ENCODE results near the gene KLF12. TPM values are rescaled to one million over a fixed set of nuclear protein-coding genes. Genes with fewer than 3 reads are reported as not detected.

Gene KLF12
- total RNA-seq, 1 donor = 43.4 TPM

GRCh38 chr13:74132776-74133656 lies 1.2 kb downstream of the KLF12 start:
- TF ChIP-seq CTCF (IDR thresholded peaks at IDR 0.05; ENCODE audit: extremely low read depth, low read depth, low read length) = no peak
- no peaks in the 10 kb centered on the region for H3K9me3 ChIP-seq (ENCODE audit: low read depth, low read length)
- H3K79me2 ChIP-seq (ENCODE audit: insufficient read depth, low read length) = peaks cover 57% of the 10 kb centered on the region
- peak overlapping the region; percentile 85 for H3K4me3 ChIP-seq (ENCODE audit: insufficient read depth, low read length)
- no peaks in the 10 kb centered on the region for H4K20me1 ChIP-seq (ENCODE audit: insufficient read depth, low read length)
- peak overlapping the region; percentile 85 for H3K4me2 ChIP-seq (ENCODE audit: insufficient read depth, low read length)
- H3K4me1 ChIP-seq (ENCODE audit: insufficient read depth, low read length) = peaks cover 44% of the 10 kb centered on the region
- H3K27ac ChIP-seq (ENCODE audit: low read depth, low read length) = peak overlapping the region; percentile 99
- H2AFZ ChIP-seq (ENCODE audit: low read length) = peak overlapping the region; percentile 51
- no peaks in the 10 kb centered on the region for H3K36me3 ChIP-seq (ENCODE audit: insufficient read depth, low read length)
- no peaks in the 10 kb centered on the region for H3K27me3 ChIP-seq (ENCODE audit: insufficient read depth, low read length)
- DNase-seq (ENCODE audit: insufficient read length, low spot score, missing footprints) = peak; percentile 74

- H3K27me3 ChIP-seq (ENCODE audit: insufficient read depth, low read length) = no peaks in the 10 kb centered on the region
- H3K9me3 ChIP-seq (ENCODE audit: low read depth, low read length) = no peaks in the 10 kb centered on the region
- peak overlapping the region; percentile 51 for H2AFZ ChIP-seq (ENCODE audit: low read length)
- H3K79me2 ChIP-seq (ENCODE audit: insufficient read depth, low read length) = peaks cover 65% of the 10 kb centered on the region
- TF ChIP-seq CTCF (IDR thresholded peaks at IDR 0.05; ENCODE audit: extremely low read depth, low read depth, low read length) = no peak
- H3K4me2 ChIP-seq (ENCODE audit: insufficient read depth, low read length) = peak overlapping the region; percentile 85
- peak overlapping the region; percentile 85 for H3K4me3 ChIP-seq (ENCODE audit: insufficient read depth, low read length)
- H3K4me1 ChIP-seq (ENCODE audit: insufficient read depth, low read length) = peaks cover 52% of the 10 kb centered on the region
- H3K27ac ChIP-seq (ENCODE audit: low read depth, low read length) = peak overlapping the region; percentile 99
- no peaks in the 10 kb centered on the region for H3K36me3 ChIP-seq (ENCODE audit: insufficient read depth, low read length)
- no peaks in the 10 kb centered on the region for H4K20me1 ChIP-seq (ENCODE audit: insufficient read depth, low read length)
- DNase-seq (ENCODE audit: insufficient read length, low spot score, missing footprints) = peak; percentile 46
Measured at GRCh38 chr13:74132152-74132775, 1.9 kb downstream of the KLF12 start.

- Histone ChIP-seq H3K9me3 (ENCODE audit: low read depth, low read length) (no peaks in the 10 kb centered on the region), H3K79me2 (ENCODE audit: insufficient read depth, low read length) (peaks cover 75% of the 10 kb centered on the region), H3K27me3 (ENCODE audit: insufficient read depth, low read length) (no peaks in the 10 kb centered on the region), H2AFZ (ENCODE audit: low read length) (no peak overlapping the region), H3K4me3 (ENCODE audit: insufficient read depth, low read length) (peak overlapping the region; percentile 50), H3K4me1 (ENCODE audit: insufficient read depth, low read length) (peaks cover 48% of the 10 kb centered on the region), H4K20me1 (ENCODE audit: insufficient read depth, low read length) (no peaks in the 10 kb centered on the region), H3K4me2 (ENCODE audit: insufficient read depth, low read length) (peak overlapping the region; percentile 85), H3K36me3 (ENCODE audit: insufficient read depth, low read length) (no peaks in the 10 kb centered on the region), H3K27ac (ENCODE audit: low read depth, low read length) (peak overlapping the region; percentile 99)
- DNase-seq (ENCODE audit: insufficient read length, low spot score, missing footprints) = no peak
- TF ChIP-seq CTCF (IDR thresholded peaks at IDR 0.05; ENCODE audit: extremely low read depth, low read depth, low read length) = no peak
Measured at GRCh38 chr13:74131227-74131626, 3.0 kb downstream of the KLF12 start.
